ENCODE measurements around the gene SLC12A4.

The SLC12A4 gene

GRCh38 chr16:67944690-67945391 is 23.6 kb downstream of the SLC12A4 start:
- Histone ChIP-seq H3K9ac (ENCODE audit: low read length) (no peak overlapping the region), H3K4me2 (ENCODE audit: low read depth, low read length, poor library complexity, severe bottlenecking) (no peak overlapping the region), H3K79me2 (ENCODE audit: insufficient read depth, low read length) (peaks cover 1% of the 10 kb centered on the region; the same call in 1 of the 2 replicates), H3K4me3 (ENCODE audit: insufficient read depth, low read length, poor library complexity, severe bottlenecking) (no peak overlapping the region), H3K9me2 (replicated peaks; ENCODE audit: insufficient read depth, low read length) (no peaks in the 10 kb centered on the region), H2AFZ (ENCODE audit: low read depth, low read length, severe bottlenecking) (no peak overlapping the region), H3K9me3 (ENCODE audit: insufficient read depth, low read length) (no peaks in the 10 kb centered on the region), H3K27ac (ENCODE audit: low read depth, low read length) (no peak overlapping the region), H3K27me3 (ENCODE audit: low read length) (no peaks in the 10 kb centered on the region), H4K20me1 (ENCODE audit: low read depth, low read length) (no peaks in the 10 kb centered on the region), H3K36me3 (ENCODE audit: low read length) (no peaks in the 10 kb centered on the region), H3F3A (ENCODE audit: insufficient read depth) (peaks cover 7% of the 10 kb centered on the region; the same call in 1 of the 2 replicates)
- no peak for TF ChIP-seq EZH2phosphoT487 (conservative IDR thresholded peaks at IDR 0.05; ENCODE audit: low read length)
- TF ChIP-seq, protein P1, sequence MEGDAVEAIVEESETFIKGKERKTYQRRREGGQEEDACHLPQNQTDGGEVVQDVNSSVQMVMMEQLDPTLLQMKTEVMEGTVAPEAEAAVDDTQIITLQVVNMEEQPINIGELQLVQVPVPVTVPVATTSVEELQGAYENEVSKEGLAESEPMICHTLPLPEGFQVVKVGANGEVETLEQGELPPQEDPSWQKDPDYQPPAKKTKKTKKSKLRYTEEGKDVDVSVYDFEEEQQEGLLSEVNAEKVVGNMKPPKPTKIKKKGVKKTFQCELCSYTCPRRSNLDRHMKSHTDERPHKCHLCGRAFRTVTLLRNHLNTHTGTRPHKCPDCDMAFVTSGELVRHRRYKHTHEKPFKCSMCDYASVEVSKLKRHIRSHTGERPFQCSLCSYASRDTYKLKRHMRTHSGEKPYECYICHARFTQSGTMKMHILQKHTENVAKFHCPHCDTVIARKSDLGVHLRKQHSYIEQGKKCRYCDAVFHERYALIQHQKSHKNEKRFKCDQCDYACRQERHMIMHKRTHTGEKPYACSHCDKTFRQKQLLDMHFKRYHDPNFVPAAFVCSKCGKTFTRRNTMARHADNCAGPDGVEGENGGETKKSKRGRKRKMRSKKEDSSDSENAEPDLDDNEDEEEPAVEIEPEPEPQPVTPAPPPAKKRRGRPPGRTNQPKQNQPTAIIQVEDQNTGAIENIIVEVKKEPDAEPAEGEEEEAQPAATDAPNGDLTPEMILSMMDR (IDR thresholded peaks at IDR 0.05; ENCODE audit: insufficient read depth, low read length, poor library complexity, severe bottlenecking), result no peak

- H4K20me1 ChIP-seq (ENCODE audit: low read depth, low read length), result no peaks in the 10 kb centered on the region
- no peaks in the 10 kb centered on the region for H3K9me3 ChIP-seq (ENCODE audit: insufficient read depth, low read length)
- no peak within 1 kb of the TSS for H2AFZ ChIP-seq (ENCODE audit: low read depth, low read length, severe bottlenecking)
- H3F3A ChIP-seq (ENCODE audit: insufficient read depth), result peaks cover 7% of the 10 kb centered on the region; the same call in 1 of the 2 replicates
- H3K79me2 ChIP-seq (ENCODE audit: insufficient read depth, low read length), result peaks cover 8% of the 10 kb centered on the region; the same call in 1 of the 2 replicates
- H3K27ac ChIP-seq (ENCODE audit: low read depth, low read length), result no peak within 1 kb of the TSS
- no peaks in the 10 kb centered on the region for H3K36me3 ChIP-seq (ENCODE audit: low read length)
- no peaks in the 10 kb centered on the region for H3K27me3 ChIP-seq (ENCODE audit: low read length)
- no peak within 1 kb of the TSS for H3K9ac ChIP-seq (ENCODE audit: low read length)
- no peak within 1 kb of the TSS for H3K4me3 ChIP-seq (ENCODE audit: insufficient read depth, low read length, poor library complexity, severe bottlenecking)
- no peak within 1 kb of the TSS for H3K4me2 ChIP-seq (ENCODE audit: low read depth, low read length, poor library complexity, severe bottlenecking)
- TF ChIP-seq EZH2phosphoT487 (conservative IDR thresholded peaks at IDR 0.05; ENCODE audit: low read length), result no peak
- TF ChIP-seq, protein P1 (IDR thresholded peaks at IDR 0.05; ENCODE audit: insufficient read depth, low read length, poor library complexity, severe bottlenecking), result no peak
- no peaks in the 10 kb centered on the region for H3K9me2 ChIP-seq (replicated peaks; ENCODE audit: insufficient read depth, low read length)
These were observed 24.6 kb downstream of the SLC12A4 start, which contains the start of gene LCAT for GRCh38 chr16:67943619-67944504. LCAT (minus strand) TSS chr16:67944120; CDS start chr16:67944101, 19 bp downstream.

DNA sequence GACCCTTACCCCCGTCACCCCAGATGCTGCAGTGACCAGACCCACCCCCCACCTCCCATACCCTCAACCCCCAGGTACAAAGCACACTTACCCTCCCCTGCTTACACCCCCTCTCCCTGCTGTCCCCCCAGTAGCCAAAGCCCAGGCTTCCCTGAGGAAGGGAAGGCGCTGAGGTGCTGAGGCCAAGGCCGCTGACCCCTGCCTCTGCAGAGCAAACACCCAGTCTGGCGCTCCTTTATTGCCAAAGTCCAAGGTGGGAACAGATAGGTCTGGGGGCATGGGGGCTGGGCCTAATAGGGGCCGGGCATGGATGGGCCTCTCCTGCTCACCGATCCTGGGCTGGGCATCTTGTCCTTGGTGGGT is 25.2 kb downstream of the SLC12A4 start:
- no peak overlapping the region for H3K4me3 ChIP-seq (ENCODE audit: insufficient read depth, low read length, poor library complexity, severe bottlenecking)
- H3K79me2 ChIP-seq (ENCODE audit: insufficient read depth, low read length), result peaks cover 8% of the 10 kb centered on the region; the same call in 1 of the 2 replicates
- no peak overlapping the region for H3K9ac ChIP-seq (ENCODE audit: low read length)
- TF ChIP-seq, protein P1 (IDR thresholded peaks at IDR 0.05; ENCODE audit: insufficient read depth, low read length, poor library complexity, severe bottlenecking), result no peak
- no peak for TF ChIP-seq EZH2phosphoT487 (conservative IDR thresholded peaks at IDR 0.05; ENCODE audit: low read length)
- no peak overlapping the region for H3K4me2 ChIP-seq (ENCODE audit: low read depth, low read length, poor library complexity, severe bottlenecking)
- H4K20me1 ChIP-seq (ENCODE audit: low read depth, low read length), result no peaks in the 10 kb centered on the region
- H3K36me3 ChIP-seq (ENCODE audit: low read length), result no peaks in the 10 kb centered on the region
- no peak overlapping the region for H2AFZ ChIP-seq (ENCODE audit: low read depth, low read length, severe bottlenecking)
- H3K9me3 ChIP-seq (ENCODE audit: insufficient read depth, low read length), result no peaks in the 10 kb centered on the region
- H3F3A ChIP-seq (ENCODE audit: insufficient read depth), result peaks cover 7% of the 10 kb centered on the region; the same call in 1 of the 2 replicates
- H3K27ac ChIP-seq (ENCODE audit: low read depth, low read length), result no peak overlapping the region
- no peaks in the 10 kb centered on the region for H3K27me3 ChIP-seq (ENCODE audit: low read length)
- no peaks in the 10 kb centered on the region for H3K9me2 ChIP-seq (replicated peaks; ENCODE audit: insufficient read depth, low read length)

Data from SU-DHL-6 (cell line).